Measurements from ENCODE around the gene SLC9A4.

The SLC9A4 gene

GRCh38 chr2:102473020-102473419 is at the start of gene SLC9A4:
Gene SLC9A4 (plus strand): TSS chr2:102473226. CDS start chr2:102473760, 534 bp downstream.
- DNase-seq (ENCODE audit: low read depth in 2 of 2) = peak; percentile 10 to 24

- no peak for DNase-seq (ENCODE audit: low read depth in 2 of 2)
These were observed 49.7 kb upstream of the SLC9A4 start for GRCh38 chr2:102423368-102423767.

GRCh38 chr2:102424754-102425153 is 48.3 kb upstream of the SLC9A4 start:
- DNase-seq (ENCODE audit: low read depth in 2 of 2) = no peak

- DNase-seq (ENCODE audit: low read depth in 2 of 2) = no peak
These were observed 47.4 kb upstream of the SLC9A4 start for GRCh38 chr2:102425441-102426132.

- no peak for DNase-seq (ENCODE audit: low read depth in 2 of 2)
These were observed 45.8 kb upstream of the SLC9A4 start for GRCh38 chr2:102427249-102427648.

- no peak for DNase-seq (ENCODE audit: low read depth in 2 of 2)
These were observed 44.5 kb upstream of the SLC9A4 start for GRCh38 chr2:102428573-102428972.

- no peak for DNase-seq (ENCODE audit: low read depth in 2 of 2)
These were observed 40.6 kb upstream of the SLC9A4 start for GRCh38 chr2:102432386-102432785.

GRCh38 chr2:102433973-102434654 is 38.9 kb upstream of the SLC9A4 start:
- DNase-seq (ENCODE audit: low read depth in 2 of 2) = no peak

GRCh38 chr2:102434655-102435381 is 38.2 kb upstream of the SLC9A4 start:
- no peak for DNase-seq (ENCODE audit: low read depth in 2 of 2)

- DNase-seq (ENCODE audit: low read depth in 2 of 2) = no peak
These were observed 37.3 kb upstream of the SLC9A4 start for GRCh38 chr2:102435741-102436140.

GRCh38 chr2:102436323-102436722 is 36.7 kb upstream of the SLC9A4 start:
- DNase-seq (ENCODE audit: low read depth in 2 of 2) = peak; percentile 27 to 45

GRCh38 chr2:102437122-102437521 is 35.9 kb upstream of the SLC9A4 start:
- DNase-seq (ENCODE audit: low read depth in 2 of 2) = no peak

- DNase-seq (ENCODE audit: low read depth in 2 of 2) = no peak
These were observed 34.9 kb upstream of the SLC9A4 start for GRCh38 chr2:102438111-102438510.

- DNase-seq (ENCODE audit: low read depth in 2 of 2) = no peak
These were observed 34.4 kb upstream of the SLC9A4 start for GRCh38 chr2:102438578-102438977.

GRCh38 chr2:102439065-102439695 is 33.8 kb upstream of the SLC9A4 start:
- no peak for DNase-seq (ENCODE audit: low read depth in 2 of 2)

GRCh38 chr2:102442967-102443828 is 29.8 kb upstream of the SLC9A4 start:
- DNase-seq (ENCODE audit: low read depth in 2 of 2) = no peak

GRCh38 chr2:102444233-102444632 is 28.8 kb upstream of the SLC9A4 start:
- DNase-seq (ENCODE audit: low read depth in 2 of 2) = no peak

- DNase-seq (ENCODE audit: low read depth in 2 of 2) = no peak
These were observed 26.1 kb upstream of the SLC9A4 start for GRCh38 chr2:102446936-102447335.

- peak in 1 of 2 donors; percentile 37 for DNase-seq (ENCODE audit: low read depth in 2 of 2)
These were observed 23.6 kb upstream of the SLC9A4 start for GRCh38 chr2:102449370-102449974.

- DNase-seq (ENCODE audit: low read depth in 2 of 2) = no peak
These were observed 21.1 kb upstream of the SLC9A4 start for GRCh38 chr2:102451968-102452367.

GRCh38 chr2:102453501-102453900 is 19.5 kb upstream of the SLC9A4 start:
- DNase-seq (ENCODE audit: low read depth in 2 of 2) = no peak
